SU-DHL-6 (cell line): ENCODE data around the gene HCFC1R1.

Experiments used
- H2AFZ ChIP-seq: fragments of 200-600 bp; sonication (generic); 2 replicates; pipeline ENCODE4 v1.6.1; 2014; ENCODE audit warnings: low read depth, mild to moderate bottlenecking, moderate library complexity, mixed read lengths, antibody characterized with exemption, low read length; ENCODE audit not compliant: severe bottlenecking
- H3F3A ChIP-seq: fragments of 200-600 bp; shearing (Covaris generic); 2 replicates; pipeline ENCODE4 v1.6.0; 2016; ENCODE audit warnings: antibody characterized with exemption, mild to moderate bottlenecking; ENCODE audit not compliant: insufficient read depth
- H3K27ac ChIP-seq: fragments of 200-600 bp; sonication (generic); 2 replicates; pipeline ENCODE4 v1.5.1; 2016; ENCODE audit warnings: low read depth, mild to moderate bottlenecking, low read length, moderate library complexity, mixed read lengths
- H3K27me3 ChIP-seq: fragments of 200-600 bp; sonication (generic), shearing (Covaris generic); 2 replicates; pipeline ENCODE4 v1.6.0; 2014; ENCODE audit warnings: mild to moderate bottlenecking, low read length
- H3K36me3 ChIP-seq: fragments of 200-600 bp; sonication (generic); 2 replicates; pipeline ENCODE4 v1.6.1; 2014; ENCODE audit warnings: mild to moderate bottlenecking, low read length, mixed read lengths
- H3K4me2 ChIP-seq: fragments of 300-600, 200-600 bp; shearing (Covaris generic), sonication (generic); 2 replicates; pipeline ENCODE4 v1.6.0; 2014; ENCODE audit warnings: low read length, low read depth, mild to moderate bottlenecking; ENCODE audit not compliant: poor library complexity, severe bottlenecking
- H3K4me3 ChIP-seq: fragments of 200-600 bp; sonication (generic); 2 replicates; pipeline ENCODE4 v1.5.1; 2014; ENCODE audit warnings: antibody characterized with exemption, low read length, mild to moderate bottlenecking, mixed read lengths; ENCODE audit not compliant: insufficient read depth, poor library complexity, severe bottlenecking
- H3K79me2 ChIP-seq: fragments of 200-600 bp; sonication (generic); 2 replicates; pipeline ENCODE4 v1.6.1; 2014; ENCODE audit warnings: mild to moderate bottlenecking, low read length, moderate library complexity; ENCODE audit not compliant: insufficient read depth
- H3K9ac ChIP-seq: fragments of 200-600 bp; sonication (generic); 2 replicates; pipeline ENCODE4 v1.7.0; 2014; ENCODE audit warnings: mild to moderate bottlenecking, low read length
- H3K9me2 ChIP-seq: fragments of 200-600 bp; sonication (generic); replicated peaks from 2 replicates; pipeline ENCODE4 v1.6.1; 2014; ENCODE audit warnings: low read length; ENCODE audit not compliant: insufficient read depth
- H3K9me3 ChIP-seq: fragments of 200-600 bp; sonication (generic); 2 replicates; pipeline ENCODE4 v1.6.1; 2014; ENCODE audit warnings: low read length, mixed read lengths; ENCODE audit not compliant: insufficient read depth
- H4K20me1 ChIP-seq: fragments of 200-600 bp; sonication (generic); 2 replicates; pipeline ENCODE4 v1.6.1; 2014; ENCODE audit warnings: low read depth, mild to moderate bottlenecking, antibody characterized with exemption, low read length, moderate library complexity, mixed read lengths
- EZH2phosphoT487 ChIP-seq: fragments of 200-600 bp; sonication (generic), shearing (Covaris generic); conservative IDR thresholded peaks from 2 replicates; pipeline ENCODE4 v1.6.1; 2018; ENCODE audit warnings: mild to moderate bottlenecking, antibody characterized with exemption, low read length, moderate library complexity, mixed read lengths
- TF ChIP-seq, protein P1 (sequence below): fragments of 200-600 bp; sonication (generic); IDR thresholded peaks from one replicate; pipeline ENCODE4 v1.5.1; 2017; ENCODE audit warnings: antibody characterized with exemption, mild to moderate bottlenecking, low read length, moderate library complexity; ENCODE audit not compliant: insufficient read depth, poor library complexity, severe bottlenecking

HCFC1R1 gene

DNA sequence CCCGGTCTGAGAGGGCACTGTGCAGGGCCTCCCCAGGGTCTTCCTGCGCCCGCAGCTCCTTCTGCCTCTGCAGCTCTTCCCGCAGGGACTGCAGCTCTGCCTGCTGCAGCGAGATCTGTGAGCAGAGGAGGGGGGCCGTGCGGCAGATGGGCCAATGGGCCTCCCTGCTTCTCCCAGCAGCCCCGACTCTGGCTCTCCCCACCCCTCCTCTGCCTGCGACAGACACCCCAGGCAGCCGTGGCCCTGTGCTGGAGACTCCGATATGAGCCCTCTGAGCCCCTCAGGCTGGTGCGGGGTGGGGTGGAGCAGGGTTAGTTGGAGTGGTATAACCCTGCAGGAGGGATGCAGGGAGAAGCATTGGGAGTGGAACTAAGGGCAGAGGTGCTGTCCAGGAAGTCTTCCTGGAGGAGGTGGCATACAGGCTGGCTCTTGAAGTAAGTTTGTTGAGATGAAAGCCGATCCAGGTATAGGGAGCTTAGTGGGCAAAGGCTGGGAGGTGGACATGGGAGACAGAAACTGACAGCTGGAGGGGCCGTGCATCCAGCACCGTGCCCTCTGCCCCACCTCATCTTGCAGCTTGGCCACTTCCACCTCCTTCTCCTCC, 5.1 kb upstream of the HCFC1R1 start:
- no peaks in the 10 kb centered on the region for H4K20me1 ChIP-seq
- H3K27ac ChIP-seq, result no peak overlapping the region
- H3K4me2 ChIP-seq, result no peak overlapping the region
- no peaks in the 10 kb centered on the region for H3K9me2 ChIP-seq
- no peaks in the 10 kb centered on the region for H3K27me3 ChIP-seq
- no peaks in the 10 kb centered on the region for H3K9me3 ChIP-seq
- no peak overlapping the region for H3K9ac ChIP-seq
- no peak overlapping the region for H2AFZ ChIP-seq
- no peaks in the 10 kb centered on the region for H3K79me2 ChIP-seq
- H3K36me3 ChIP-seq, result no peaks in the 10 kb centered on the region
- TF ChIP-seq, protein P1, sequence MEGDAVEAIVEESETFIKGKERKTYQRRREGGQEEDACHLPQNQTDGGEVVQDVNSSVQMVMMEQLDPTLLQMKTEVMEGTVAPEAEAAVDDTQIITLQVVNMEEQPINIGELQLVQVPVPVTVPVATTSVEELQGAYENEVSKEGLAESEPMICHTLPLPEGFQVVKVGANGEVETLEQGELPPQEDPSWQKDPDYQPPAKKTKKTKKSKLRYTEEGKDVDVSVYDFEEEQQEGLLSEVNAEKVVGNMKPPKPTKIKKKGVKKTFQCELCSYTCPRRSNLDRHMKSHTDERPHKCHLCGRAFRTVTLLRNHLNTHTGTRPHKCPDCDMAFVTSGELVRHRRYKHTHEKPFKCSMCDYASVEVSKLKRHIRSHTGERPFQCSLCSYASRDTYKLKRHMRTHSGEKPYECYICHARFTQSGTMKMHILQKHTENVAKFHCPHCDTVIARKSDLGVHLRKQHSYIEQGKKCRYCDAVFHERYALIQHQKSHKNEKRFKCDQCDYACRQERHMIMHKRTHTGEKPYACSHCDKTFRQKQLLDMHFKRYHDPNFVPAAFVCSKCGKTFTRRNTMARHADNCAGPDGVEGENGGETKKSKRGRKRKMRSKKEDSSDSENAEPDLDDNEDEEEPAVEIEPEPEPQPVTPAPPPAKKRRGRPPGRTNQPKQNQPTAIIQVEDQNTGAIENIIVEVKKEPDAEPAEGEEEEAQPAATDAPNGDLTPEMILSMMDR, result no peak
- no peak for TF ChIP-seq EZH2phosphoT487
- no peaks in the 10 kb centered on the region for H3F3A ChIP-seq
- no peak overlapping the region for H3K4me3 ChIP-seq

DNA sequence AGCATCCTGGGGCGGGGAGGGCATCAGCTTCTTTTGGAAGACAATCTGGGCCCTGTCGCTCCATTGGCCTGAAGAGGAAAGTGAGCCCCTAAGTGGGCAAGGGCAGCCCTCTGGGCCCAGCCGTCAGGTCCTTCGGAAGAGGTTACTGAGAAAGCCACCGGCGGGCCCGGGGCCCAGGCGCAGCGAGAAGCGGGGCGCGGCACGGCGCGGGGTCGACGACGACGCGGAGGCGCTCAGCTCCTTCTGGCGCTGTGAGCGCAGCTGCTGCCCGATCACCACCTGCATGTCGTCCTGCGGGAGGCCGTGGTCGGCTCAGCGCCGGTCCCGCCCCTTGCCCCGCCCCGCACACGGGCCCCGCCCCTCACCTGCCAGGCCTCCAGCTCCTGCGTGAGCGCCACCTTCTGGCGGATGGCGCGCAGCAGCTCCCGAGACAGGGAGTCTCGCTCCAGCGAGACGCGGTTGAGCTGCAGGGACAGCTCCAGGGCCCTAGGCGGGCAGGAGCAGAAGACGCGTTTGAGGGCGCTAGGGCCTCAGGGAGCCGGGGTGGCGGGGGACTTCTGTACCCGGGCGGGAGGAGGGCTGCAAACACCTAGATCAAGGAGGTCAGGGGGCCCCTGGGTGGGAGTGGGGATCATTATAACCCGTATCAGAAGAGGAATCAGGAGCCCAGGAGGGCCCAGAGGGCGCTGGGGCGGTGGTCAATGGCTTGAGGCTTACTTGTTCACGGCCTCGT, 4.4 kb upstream of the HCFC1R1 start:
- no peaks in the 10 kb centered on the region for H3K79me2 ChIP-seq
- H3F3A ChIP-seq, result 0 out of 2 replicates have a peak, but pooled peaks cover under 1% of the 10 kb centered on the region
- no peaks in the 10 kb centered on the region for H3K36me3 ChIP-seq
- no peaks in the 10 kb centered on the region for H4K20me1 ChIP-seq
- H3K9me2 ChIP-seq, result no peaks in the 10 kb centered on the region
- no peak overlapping the region for H3K27ac ChIP-seq
- H3K9me3 ChIP-seq, result no peaks in the 10 kb centered on the region
- no peak overlapping the region for H2AFZ ChIP-seq
- H3K4me2 ChIP-seq, result peak overlapping the region; percentile 40
- no peak overlapping the region for H3K4me3 ChIP-seq
- H3K27me3 ChIP-seq, result no peaks in the 10 kb centered on the region
- TF ChIP-seq, protein P1, result peak; percentile 72
- TF ChIP-seq EZH2phosphoT487, result no peak
- peak overlapping the region; percentile 15; the same call in 1 of the 2 replicates for H3K9ac ChIP-seq

DNA sequence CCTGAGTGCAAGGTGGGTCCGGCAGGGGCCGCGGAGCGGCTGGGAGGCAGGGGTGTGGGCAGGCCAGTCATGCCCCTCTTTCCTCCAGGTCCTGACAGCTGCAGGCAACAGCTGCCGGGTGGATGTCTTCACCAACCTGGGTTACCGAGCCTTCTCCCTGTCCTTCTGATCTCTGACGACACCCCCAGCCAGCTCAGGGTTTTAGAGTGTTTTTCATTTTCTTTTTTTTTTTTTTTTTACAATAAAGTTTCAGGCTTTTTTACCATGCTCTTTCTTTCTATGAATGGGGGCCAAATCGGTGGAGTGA, 3.7 kb upstream of the HCFC1R1 start:
- Histone ChIP-seq H3F3A (peaks cover 8% of the 10 kb centered on the region), H3K9ac (no peak overlapping the region), H3K27ac (no peak overlapping the region), H3K9me3 (no peaks in the 10 kb centered on the region), H3K4me3 (no peak overlapping the region), H3K36me3 (no peaks in the 10 kb centered on the region), H4K20me1 (no peaks in the 10 kb centered on the region), H3K9me2 (no peaks in the 10 kb centered on the region), H2AFZ (no peak overlapping the region), H3K27me3 (no peaks in the 10 kb centered on the region), H3K79me2 (no peaks in the 10 kb centered on the region), H3K4me2 (no peak overlapping the region)
- TF ChIP-seq, protein P1, result no peak
- TF ChIP-seq EZH2phosphoT487, result no peak
